Nephron progenitor cell (in vitro differentiated cells): ENCODE data around the gene MRPL49.

Source experiments
- DNase-seq: peaks from one replicate; pipeline ENCODE4 v3.0.0; 2021
- H3K27ac Mint-ChIP-seq: 2 replicates; pipeline ENCODE4 v1.8.0; 2021; ENCODE audit warnings: mild to moderate bottlenecking, moderate library complexity, mixed read lengths
- H3K27me3 Mint-ChIP-seq: 2 replicates; pipeline ENCODE4 v1.8.0; 2021; ENCODE audit warnings: mild to moderate bottlenecking, low read depth, mixed read lengths; ENCODE audit not compliant: poor library complexity
- H3K36me3 Mint-ChIP-seq: 2 replicates; pipeline ENCODE4 v1.8.0; 2021; ENCODE audit warnings: low read depth, mixed read lengths
- H3K4me1 Mint-ChIP-seq: 2 replicates; pipeline ENCODE4 v1.8.0; 2021; ENCODE audit warnings: mixed read lengths
- H3K4me3 Mint-ChIP-seq: 2 replicates; pipeline ENCODE4 v1.8.0; 2021; ENCODE audit warnings: mild to moderate bottlenecking, moderate library complexity, mixed read lengths
- H3K9me3 Mint-ChIP-seq: 2 replicates; pipeline ENCODE4 v1.8.0; 2021; ENCODE audit warnings: mild to moderate bottlenecking, moderate library complexity, mixed read lengths
- CTCF ChIP-seq: fragments of 200-600 bp; sonication (generic); IDR thresholded peaks from 2 replicates; pipeline ENCODE4 v1.5.0; 2021; ENCODE audit warnings: antibody characterized with exemption

Gene MRPL49

GRCh38 chr11:65096926-65097325 is 25.2 kb upstream of the MRPL49 start:
- no peaks in the 10 kb centered on the region for H3K9me3 Mint-ChIP-seq
- H3K27me3 Mint-ChIP-seq = peaks cover 3% of the 10 kb centered on the region
- DNase-seq = no peak
- H3K36me3 Mint-ChIP-seq = peaks cover 6% of the 10 kb centered on the region
- H3K4me1 Mint-ChIP-seq = peaks cover 14% of the 10 kb centered on the region
- no peak for TF ChIP-seq CTCF
- H3K4me3 Mint-ChIP-seq = peak overlapping the region; percentile 91
- H3K27ac Mint-ChIP-seq = no peak overlapping the region

GRCh38 chr11:65100674-65101350 is 21.3 kb upstream of the MRPL49 start:
- no peak overlapping the region for H3K27ac Mint-ChIP-seq
- DNase-seq = no peak
- H3K27me3 Mint-ChIP-seq = peaks cover under 1% of the 10 kb centered on the region
- no peak overlapping the region for H3K4me3 Mint-ChIP-seq
- peak; percentile 14 for TF ChIP-seq CTCF
- no peaks in the 10 kb centered on the region for H3K9me3 Mint-ChIP-seq
- peaks cover 12% of the 10 kb centered on the region for H3K4me1 Mint-ChIP-seq
- peaks cover 11% of the 10 kb centered on the region for H3K36me3 Mint-ChIP-seq

- DNase-seq = no peak
- H3K4me3 Mint-ChIP-seq = no peak overlapping the region
- no peaks in the 10 kb centered on the region for H3K9me3 Mint-ChIP-seq
- H3K27me3 Mint-ChIP-seq = peaks cover 4% of the 10 kb centered on the region
- peaks cover 16% of the 10 kb centered on the region for H3K36me3 Mint-ChIP-seq
- peaks cover 17% of the 10 kb centered on the region for H3K4me1 Mint-ChIP-seq
- H3K27ac Mint-ChIP-seq = no peak overlapping the region
- no peak for TF ChIP-seq CTCF
Measured at GRCh38 chr11:65102142-65103095, 19.7 kb upstream of the MRPL49 start.

GRCh38 chr11:65103476-65103875 is 18.6 kb upstream of the MRPL49 start:
- H3K9me3 Mint-ChIP-seq = no peaks in the 10 kb centered on the region
- peaks cover 4% of the 10 kb centered on the region for H3K27me3 Mint-ChIP-seq
- H3K27ac Mint-ChIP-seq = no peak overlapping the region
- no peak for DNase-seq
- H3K4me1 Mint-ChIP-seq = peaks cover 17% of the 10 kb centered on the region
- no peak for TF ChIP-seq CTCF
- H3K36me3 Mint-ChIP-seq = peaks cover 16% of the 10 kb centered on the region
- H3K4me3 Mint-ChIP-seq = no peak overlapping the region

- Mint-ChIP-seq H3K9me3 (no peaks in the 10 kb centered on the region), H3K27me3 (peaks cover 4% of the 10 kb centered on the region), H3K27ac (peak overlapping the region; percentile 48), H3K36me3 (peaks cover 10% of the 10 kb centered on the region), H3K4me3 (no peak overlapping the region), H3K4me1 (peaks cover 12% of the 10 kb centered on the region)
- no peak for DNase-seq
- no peak for TF ChIP-seq CTCF
Measured at GRCh38 chr11:65104628-65105027, 17.5 kb upstream of the MRPL49 start.
